Renal cortex interstitium (tissue), 15 donors: ENCODE results near the gene RBP7. TPM values are rescaled to one million over a fixed set of nuclear protein-coding genes. Genes with fewer than 3 reads are reported as not detected.
"Not testable (repeated sequence)": the region's sequence is repeated elsewhere in the genome, so short reads cannot be mapped to it uniquely, and the experiment has no call there.

Experiments used
- DNase-seq, 11 donors: peaks; one replicate each; pipeline ENCODE4 v3.0.0-alpha.2; 2013; ENCODE audit warnings: low read depth in 9 of 11, low spot score in 4 of 11; ENCODE audit errors: extremely low read depth in 1 of 11
- long read RNA-seq, 16 experiments: transcript quantifications; one replicate each; lab custom pipeline, GENCODE V29; 2026
- polyA plus RNA-seq, 3 donors: library from polyadenylated mRNA; unstranded; fragments of 120-200 nt; gene quantifications; one replicate each; pipeline ENCODE4 v1.2.1, GENCODE V29; 2013; ENCODE audit not compliant: insufficient read length in 3 of 3

RBP7 gene
- polyA plus RNA-seq = 10 to 100 TPM; 20.1 to 29.3 (median 22.3) TPM
- long read RNA-seq, donor 1, transcript RBP7-201 (4 exons, 636 nt) = major isoform, 7 of 7 reads
- long read RNA-seq, donor 1, partial matches to known transcripts = 0 of 7 reads
- long read RNA-seq, donor 1, other reads (novel, unspliced or antisense) = 0 of 7 reads
- long read RNA-seq, donor 2, transcript RBP7-201 (4 exons, 636 nt) = major isoform, 12 of 12 reads
- long read RNA-seq, donor 2, partial matches to known transcripts = 0 of 12 reads
- long read RNA-seq, donor 2, other reads (novel, unspliced or antisense) = 0 of 12 reads
- long read RNA-seq, donor 3, transcript RBP7-201 (4 exons, 636 nt) = major isoform, 30 of 30 reads
- long read RNA-seq, donor 3, partial matches to known transcripts = 0 of 30 reads
- long read RNA-seq, donor 3, other reads (novel, unspliced or antisense) = 0 of 30 reads
- long read RNA-seq, donor 4, transcript RBP7-201 (4 exons, 636 nt) = major isoform, 7 of 7 reads
- long read RNA-seq, donor 4, partial matches to known transcripts = 0 of 7 reads
- long read RNA-seq, donor 4, other reads (novel, unspliced or antisense) = 0 of 7 reads
- long read RNA-seq, donor 5 = 0 reads
- long read RNA-seq, donor 6, transcript RBP7-201 (4 exons, 636 nt) = major isoform, 14 of 14 reads
- long read RNA-seq, donor 6, partial matches to known transcripts = 0 of 14 reads
- long read RNA-seq, donor 6, other reads (novel, unspliced or antisense) = 0 of 14 reads
- long read RNA-seq, donor 7, transcript RBP7-201 (4 exons, 636 nt) = major isoform, 17 of 17 reads
- long read RNA-seq, donor 7, partial matches to known transcripts = 0 of 17 reads
- long read RNA-seq, donor 7, other reads (novel, unspliced or antisense) = 0 of 17 reads
- long read RNA-seq, donor 8, transcript RBP7-201 (4 exons, 636 nt) = major isoform, 30 of 30 reads
- long read RNA-seq, donor 8, partial matches to known transcripts = 0 of 30 reads
- long read RNA-seq, donor 8, other reads (novel, unspliced or antisense) = 0 of 30 reads
- long read RNA-seq, donor 9, transcript RBP7-201 (4 exons, 636 nt) = major isoform, 15 of 15 reads
- long read RNA-seq, donor 9, partial matches to known transcripts = 0 of 15 reads
- long read RNA-seq, donor 9, other reads (novel, unspliced or antisense) = 0 of 15 reads
- long read RNA-seq, donor 10, transcript RBP7-201 (4 exons, 636 nt) = major isoform, 14 of 14 reads
- long read RNA-seq, donor 10, partial matches to known transcripts = 0 of 14 reads
- long read RNA-seq, donor 10, other reads (novel, unspliced or antisense) = 0 of 14 reads
- long read RNA-seq, donor 11, transcript RBP7-201 (4 exons, 636 nt) = major isoform, 8 of 8 reads
- long read RNA-seq, donor 11, partial matches to known transcripts = 0 of 8 reads
- long read RNA-seq, donor 11, other reads (novel, unspliced or antisense) = 0 of 8 reads
- long read RNA-seq, donor 12, transcript RBP7-201 (4 exons, 636 nt) = major isoform, 12 of 12 reads
- long read RNA-seq, donor 12, partial matches to known transcripts = 0 of 12 reads
- long read RNA-seq, donor 12, other reads (novel, unspliced or antisense) = 0 of 12 reads
- long read RNA-seq, donor 13, transcript RBP7-201 (4 exons, 636 nt) = major isoform, 17 of 17 reads
- long read RNA-seq, donor 13, partial matches to known transcripts = 0 of 17 reads
- long read RNA-seq, donor 13, other reads (novel, unspliced or antisense) = 0 of 17 reads
- long read RNA-seq, donor 14, transcript RBP7-201 (4 exons, 636 nt) = major isoform, 10 of 10 reads
- long read RNA-seq, donor 14, partial matches to known transcripts = 0 of 10 reads
- long read RNA-seq, donor 14, other reads (novel, unspliced or antisense) = 0 of 10 reads
- long read RNA-seq, donor 15, partial matches to known transcripts = 0 of 2 reads
- long read RNA-seq, donor 15, other reads (novel, unspliced or antisense) = 0 of 2 reads
- long read RNA-seq, donor 16, transcript RBP7-201 (4 exons, 636 nt) = major isoform, 34 of 34 reads
- long read RNA-seq, donor 16, partial matches to known transcripts = 0 of 34 reads
- long read RNA-seq, donor 16, other reads (novel, unspliced or antisense) = 0 of 34 reads

- no peak for DNase-seq
These were observed at the start of gene RBP7 for GRCh38 chr1:9996624-9997582. Gene RBP7 (plus strand): TSS chr1:9997228. CDS start chr1:9997259, 31 bp downstream.

- no peak for DNase-seq
These were observed 39.3 kb upstream of the RBP7 start for GRCh38 chr1:9957726-9958125.

- DNase-seq = no peak
These were observed 37.0 kb upstream of the RBP7 start for GRCh38 chr1:9960011-9960410.

- peak in 2 of 11 donors; percentile 22 to 27 for DNase-seq
These were observed 36.1 kb upstream of the RBP7 start for GRCh38 chr1:9960706-9961562.

GRCh38 chr1:9984253-9984652, 12.8 kb upstream of the RBP7 start:
- DNase-seq = no peak

GRCh38 chr1:9985001-9985400, 12.0 kb upstream of the RBP7 start:
- DNase-seq = no peak

GRCh38 chr1:9989773-9990172, 7.3 kb upstream of the RBP7 start:
- no peak for DNase-seq

- DNase-seq = no peak
These were observed 6.1 kb upstream of the RBP7 start for GRCh38 chr1:9990944-9991343.

GRCh38 chr1:9992910-9993309, 4.1 kb upstream of the RBP7 start:
- DNase-seq = no peak

- no peak for DNase-seq
These were observed 3.4 kb upstream of the RBP7 start for GRCh38 chr1:9993561-9994075.

- DNase-seq = no peak
These were observed 4.1 kb downstream of the RBP7 start for GRCh38 chr1:10001016-10001665.

- not testable (repeated sequence) for DNase-seq
These were observed 8.2 kb downstream of the RBP7 start for GRCh38 chr1:10005248-10005647.

GRCh38 chr1:10007169-10007568, 10.1 kb downstream of the RBP7 start:
- DNase-seq = no peak

- DNase-seq = no peak
These were observed 17.0 kb downstream of the RBP7 start for GRCh38 chr1:10014016-10014415.

GRCh38 chr1:10019561-10019960, 22.5 kb downstream of the RBP7 start:
- no peak for DNase-seq
